ENCODE data around the gene MUC4. TPM values are rescaled to one million over a fixed set of nuclear protein-coding genes. Genes with fewer than 3 reads are reported as not detected.
"Not testable (repeated sequence)": the region's sequence is repeated elsewhere in the genome, so short reads cannot be mapped to it uniquely, and the experiment has no call there.

The MUC4 gene
- polyA plus RNA-seq, 1 donor, result 0.53 TPM

DNA sequence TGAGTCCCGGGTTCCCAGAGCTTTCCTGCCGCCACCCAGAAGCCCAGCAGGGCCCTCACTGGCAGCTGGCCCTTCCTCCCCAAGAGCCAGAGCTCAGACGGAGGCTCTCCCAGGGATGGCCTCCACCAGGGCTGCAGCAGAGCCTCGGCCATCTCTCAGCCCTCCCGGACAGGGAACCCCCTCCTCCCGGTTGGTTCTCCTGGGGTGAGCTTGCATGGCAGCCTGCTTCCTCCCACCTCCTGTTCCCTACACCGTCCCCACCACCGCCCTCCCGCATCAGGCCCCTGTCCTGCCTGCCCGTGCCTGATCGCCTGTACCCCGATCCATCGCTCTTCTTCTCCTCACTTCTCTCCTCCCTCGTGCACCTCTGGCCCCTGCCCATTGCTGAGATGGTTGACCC lies 24.1 kb upstream of the MUC4 start:
- no peak for DNase-seq (ENCODE audit: low read depth)

DNA sequence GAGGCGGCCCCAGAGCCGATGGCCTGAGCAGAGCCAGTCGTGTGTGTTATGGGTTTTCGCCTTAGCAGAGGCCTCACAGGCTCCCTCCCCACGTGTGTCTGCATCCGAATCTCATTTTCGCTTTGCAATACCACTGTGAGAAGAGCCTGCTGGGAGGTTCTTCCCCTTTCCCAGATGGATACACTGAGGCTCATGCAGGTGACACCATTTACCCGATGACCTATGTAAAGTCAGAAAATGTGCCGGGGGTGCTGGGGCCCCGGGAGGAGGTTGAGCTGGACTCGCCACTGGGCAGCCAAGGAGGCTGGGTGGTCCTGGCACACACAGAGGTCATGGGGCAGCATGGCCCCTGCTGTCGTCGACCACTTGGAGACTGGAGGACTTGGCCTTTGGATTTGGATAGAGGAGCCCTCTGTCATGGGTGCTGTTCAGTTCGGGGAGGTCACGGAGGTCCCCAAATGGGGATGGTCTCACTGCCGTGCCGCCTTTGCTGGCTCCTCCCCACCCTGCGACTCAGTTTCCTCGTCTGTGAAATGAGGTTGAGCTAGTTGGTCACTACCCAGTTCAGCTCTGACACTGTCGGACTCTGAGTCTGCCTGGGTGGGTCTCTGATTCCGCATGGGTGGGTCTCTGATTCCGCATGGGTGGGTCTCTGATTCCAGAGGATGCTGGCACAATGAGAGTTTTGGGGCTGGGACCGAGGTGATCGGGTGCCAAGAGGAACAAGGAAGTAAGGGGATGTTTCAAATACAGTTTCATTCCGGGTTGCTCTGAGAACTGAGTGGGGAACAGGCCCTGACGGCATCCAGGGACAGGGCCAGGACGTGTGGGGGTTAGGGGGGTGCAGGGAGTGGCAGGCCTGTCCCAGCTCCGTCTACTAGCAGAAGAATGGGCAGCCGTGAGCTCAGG lies 23.2 kb upstream of the MUC4 start:
- DNase-seq (ENCODE audit: low read depth), result no peak

DNA sequence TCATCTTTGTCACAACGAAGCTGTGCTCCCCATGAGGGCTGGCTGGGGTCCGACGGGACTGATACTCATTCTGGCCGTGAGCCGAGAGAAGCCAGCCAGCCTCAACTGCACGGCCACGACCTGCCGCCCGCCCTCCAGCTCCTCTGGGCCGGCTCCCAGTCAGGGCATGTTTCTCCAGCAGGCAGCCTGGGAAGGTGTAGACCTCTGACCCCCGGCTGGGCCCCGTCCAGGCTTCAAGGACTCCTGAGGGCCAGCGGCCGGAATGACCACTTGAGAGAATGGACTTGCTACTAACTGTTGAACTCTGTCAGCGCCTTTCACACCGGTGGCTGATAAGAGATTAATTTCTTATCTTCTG lies 18.1 kb upstream of the MUC4 start:
- DNase-seq (ENCODE audit: low read depth), result no peak

DNA sequence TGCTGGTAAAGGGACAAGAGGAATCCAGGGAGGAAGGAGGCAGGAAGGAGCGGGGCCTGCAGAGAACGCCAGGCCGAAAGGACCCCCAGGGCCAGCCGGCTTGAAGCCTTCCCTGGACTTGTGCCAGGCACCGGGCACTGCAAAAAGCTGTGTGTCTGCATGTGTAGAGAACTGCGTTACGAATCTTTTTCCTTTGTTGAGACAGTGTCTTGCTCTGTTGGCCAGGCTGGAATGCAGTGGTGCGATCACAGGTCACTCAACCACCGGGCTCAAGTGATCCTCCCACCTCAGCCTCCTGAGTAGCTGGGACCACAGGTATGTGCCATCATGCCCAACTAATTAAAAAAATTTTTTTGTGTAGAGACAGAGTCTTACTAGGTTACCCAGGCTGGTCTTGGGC lies 17.0 kb upstream of the MUC4 start:
- DNase-seq (ENCODE audit: low read depth), result no peak

DNA sequence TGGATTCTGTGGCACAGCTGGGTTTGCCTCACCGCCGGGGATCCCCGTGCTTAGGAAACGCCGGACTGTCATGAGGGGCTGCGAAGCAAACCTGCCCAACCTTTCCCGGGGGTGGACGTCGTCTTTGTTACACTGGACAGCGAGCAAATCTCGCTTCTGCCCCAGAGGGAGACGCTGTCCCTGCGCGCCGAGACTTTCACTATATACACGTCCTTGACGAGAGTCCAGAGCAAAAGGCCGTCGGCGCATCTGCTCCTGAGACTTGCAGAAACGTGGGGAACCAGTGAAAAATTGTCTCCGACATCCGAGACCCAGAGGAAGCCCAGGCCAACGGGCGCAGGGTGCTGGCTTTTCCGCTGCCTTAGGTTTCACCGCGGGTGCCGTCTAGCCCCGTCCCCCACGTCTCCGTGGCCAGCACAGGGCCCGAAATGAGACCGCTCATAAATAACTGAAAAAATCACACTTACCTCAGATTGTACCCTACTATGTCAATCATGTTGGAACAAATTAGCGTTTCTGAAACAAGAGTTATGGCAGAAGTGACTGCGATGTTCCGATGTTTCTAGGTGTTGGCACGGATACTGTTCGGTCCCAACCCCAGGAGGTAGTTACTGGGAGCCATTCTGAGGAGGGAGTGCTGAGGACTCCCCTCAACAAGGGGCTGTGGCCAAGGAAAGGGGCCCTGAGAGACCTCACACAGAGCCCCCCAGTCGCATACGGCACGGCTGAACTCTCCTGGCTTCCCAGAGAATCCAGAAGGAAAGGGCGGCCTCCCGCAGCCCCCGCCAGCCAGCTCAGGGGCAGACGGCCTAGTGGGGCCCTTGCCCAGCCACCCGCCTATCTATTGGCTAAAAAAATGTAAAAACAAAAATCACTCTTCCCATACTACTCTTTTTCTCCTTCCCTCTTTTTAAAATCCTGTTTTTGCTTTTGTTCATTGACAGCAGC lies 14.4 kb upstream of the MUC4 start:
- DNase-seq (ENCODE audit: low read depth), result no peak

DNA sequence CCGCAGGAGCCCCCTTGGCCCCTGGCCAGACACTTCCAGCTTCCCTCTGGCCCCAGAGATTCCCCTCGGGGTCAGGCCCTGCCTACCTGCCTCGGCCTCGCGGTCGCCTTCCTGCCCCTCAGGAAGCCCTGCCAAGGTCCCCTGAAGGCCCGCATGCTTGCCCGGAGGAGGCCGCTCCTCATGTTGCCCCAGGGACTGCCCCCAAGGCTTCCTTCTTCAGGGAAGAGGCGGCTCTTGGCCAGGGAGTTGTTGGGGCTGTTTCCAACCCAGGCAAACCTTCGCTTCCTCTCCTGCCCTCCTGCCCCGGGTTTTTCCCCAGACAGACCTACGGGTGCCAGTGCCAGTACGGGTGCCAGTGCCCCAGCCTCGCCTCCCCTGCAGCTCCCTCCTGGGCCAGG lies 13.5 kb upstream of the MUC4 start:
- DNase-seq (ENCODE audit: low read depth), result no peak

DNA sequence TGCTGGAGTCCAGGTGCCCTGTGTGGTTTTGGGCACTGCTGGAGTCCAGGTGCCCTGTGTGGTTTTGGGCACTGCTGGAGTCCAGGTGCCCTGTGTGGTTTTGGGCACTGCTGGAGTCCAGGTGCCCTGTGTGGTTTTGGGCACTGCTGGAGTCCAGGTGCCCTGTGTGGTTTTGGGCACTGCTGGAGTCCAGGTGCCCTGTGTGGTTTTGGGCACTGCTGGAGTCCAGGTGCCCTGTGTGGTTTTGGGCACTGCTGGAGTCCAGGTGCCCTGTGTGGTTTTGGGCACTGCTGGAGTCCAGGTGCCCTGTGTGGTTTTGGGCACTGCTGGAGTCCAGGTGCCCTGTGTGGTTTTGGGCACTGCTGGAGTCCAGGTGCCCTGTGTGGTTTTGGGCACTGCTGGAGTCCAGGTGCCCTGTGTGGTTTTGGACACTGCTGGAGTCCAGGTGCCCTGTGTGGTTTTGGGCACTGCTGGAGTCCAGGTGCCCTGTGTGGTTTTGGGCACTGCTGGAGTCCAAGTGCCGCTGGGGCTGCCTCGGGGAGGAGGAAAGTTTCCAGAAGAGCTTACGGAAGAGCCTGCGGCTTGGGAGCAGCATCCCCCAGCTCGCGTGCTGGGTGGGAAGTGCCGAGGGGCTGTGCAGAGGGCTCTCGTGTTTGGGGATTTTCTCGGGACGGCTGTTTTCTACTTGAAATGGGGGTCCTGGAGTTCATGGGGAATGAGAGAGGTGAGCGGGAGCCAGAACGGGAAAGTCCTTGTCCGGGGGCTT lies 12.9 kb upstream of the MUC4 start:
- not testable (repeated sequence) for DNase-seq (ENCODE audit: low read depth)

DNA sequence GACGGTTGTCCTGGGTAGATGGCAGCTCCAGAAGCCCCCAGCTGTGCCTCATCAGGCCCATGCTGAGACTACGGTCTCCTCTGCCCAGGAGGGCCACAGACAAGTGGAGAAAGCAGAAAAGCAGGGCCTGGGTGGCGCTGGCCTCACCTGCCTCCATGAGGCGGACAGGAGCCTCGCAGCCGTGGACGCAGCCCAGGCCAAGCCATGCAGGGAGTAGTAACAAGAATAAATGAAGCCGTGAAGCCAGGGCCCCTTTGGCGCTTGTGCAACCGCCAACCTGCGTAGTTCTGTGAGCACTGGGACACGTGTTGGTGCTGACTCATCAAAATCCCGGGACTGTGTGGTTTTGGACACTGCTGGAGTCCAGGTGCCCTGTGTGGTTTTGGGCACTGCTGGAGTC lies 12.3 kb upstream of the MUC4 start:
- no peak for DNase-seq (ENCODE audit: low read depth)

DNA sequence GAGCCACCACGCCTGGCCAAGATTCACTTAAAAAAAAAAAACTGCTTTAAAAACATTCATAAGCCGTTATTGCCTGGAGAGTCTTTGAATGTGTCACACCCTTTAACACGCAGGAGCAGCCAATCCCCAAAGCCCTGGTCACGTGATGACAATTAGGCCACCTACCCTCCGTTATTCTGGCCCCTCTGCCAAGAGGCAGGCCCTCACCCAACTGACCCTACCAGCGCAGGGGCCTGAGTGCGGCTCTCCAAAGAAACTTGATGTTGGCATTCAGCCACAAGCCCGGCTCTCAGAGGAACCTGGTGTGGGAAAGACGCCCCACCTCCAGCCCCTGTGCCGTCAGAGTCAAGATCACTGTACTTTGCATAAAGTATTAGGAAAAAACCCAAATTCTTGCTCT lies 11.6 kb upstream of the MUC4 start:
- no peak for DNase-seq (ENCODE audit: low read depth)

DNA sequence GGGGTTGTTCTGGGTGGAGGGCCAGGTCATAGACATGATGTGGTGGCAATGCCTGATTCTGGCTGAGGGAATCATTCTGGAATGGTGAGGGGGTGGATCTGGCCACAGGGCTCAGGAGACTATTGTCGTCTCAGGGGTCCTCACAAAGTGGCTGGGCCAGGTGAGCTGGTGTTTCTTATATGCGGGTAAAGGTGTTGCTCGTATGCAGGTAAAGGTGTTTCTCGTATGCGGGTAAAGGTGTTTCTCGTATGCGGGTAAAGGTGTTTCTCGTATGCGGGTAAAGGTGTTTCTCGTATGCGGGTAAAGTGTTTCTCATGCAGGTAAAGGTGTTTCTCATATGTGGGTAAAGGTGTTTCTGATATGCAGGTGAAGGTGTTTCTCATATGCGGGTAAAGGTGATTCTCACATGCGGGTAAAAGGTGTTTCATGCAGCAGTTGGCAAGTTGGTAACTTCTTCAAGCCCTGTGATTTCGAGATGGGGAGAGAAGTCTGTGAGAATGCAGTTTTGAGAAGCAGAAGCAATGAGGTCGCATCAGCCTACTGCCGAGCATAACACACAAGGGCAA lies 10.5 kb upstream of the MUC4 start:
- no peak for DNase-seq (ENCODE audit: low read depth)

DNA sequence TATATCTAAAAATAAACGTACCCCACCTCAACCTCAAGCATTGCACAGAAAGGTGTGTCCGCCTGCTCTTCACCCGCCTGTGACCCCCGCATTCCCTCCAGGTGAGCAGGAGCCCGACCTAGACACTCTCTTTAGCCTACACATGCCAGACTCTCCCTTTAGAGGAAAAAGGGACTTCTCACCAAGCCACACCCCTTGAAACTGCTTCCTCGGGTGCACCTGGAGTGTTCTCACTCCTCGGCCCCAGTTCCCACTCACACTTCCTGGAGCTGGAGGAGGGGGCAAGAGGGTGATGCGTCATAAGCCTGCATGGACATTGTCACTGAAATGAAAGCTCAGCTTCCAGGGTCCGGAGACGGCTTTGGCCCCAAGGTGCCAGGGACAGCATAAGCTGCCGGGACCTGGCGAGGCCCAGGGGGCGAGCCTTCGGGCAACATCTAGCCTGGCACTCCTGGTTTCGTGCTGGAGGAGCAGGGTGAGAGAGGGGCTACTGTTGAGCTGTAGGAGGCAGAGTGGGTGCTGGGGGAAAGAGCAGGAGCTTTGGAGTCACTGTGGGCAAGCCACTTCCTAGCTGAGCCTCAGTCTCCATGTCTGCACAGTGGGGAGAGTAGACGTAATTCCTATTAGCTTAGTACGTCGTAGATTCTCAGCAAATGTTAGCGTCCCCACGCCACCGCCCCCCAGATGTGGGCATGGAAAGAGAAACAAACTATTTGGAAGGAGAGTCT lies 9.8 kb upstream of the MUC4 start:
- no peak for DNase-seq (ENCODE audit: low read depth)

DNA sequence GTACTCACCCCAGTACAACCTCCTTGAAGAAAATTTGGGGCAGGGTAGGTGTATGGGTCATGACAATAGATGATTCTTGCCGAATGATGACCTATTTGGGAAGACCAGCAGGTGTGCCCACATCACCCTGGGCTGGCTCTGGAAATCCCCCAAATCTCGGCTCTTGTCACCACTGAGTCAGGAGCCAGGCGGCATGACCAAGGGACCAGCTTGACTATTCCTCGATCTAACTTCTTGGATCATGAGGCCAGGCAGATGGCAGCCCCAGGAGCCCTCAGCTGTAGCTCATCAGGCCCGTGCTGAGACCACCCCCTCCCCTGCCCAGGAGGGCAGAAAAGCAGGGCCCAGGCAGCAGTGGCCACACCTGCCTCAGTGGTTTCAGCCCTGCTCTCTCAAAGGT lies 9.2 kb upstream of the MUC4 start:
- DNase-seq (ENCODE audit: low read depth), result no peak

DNA sequence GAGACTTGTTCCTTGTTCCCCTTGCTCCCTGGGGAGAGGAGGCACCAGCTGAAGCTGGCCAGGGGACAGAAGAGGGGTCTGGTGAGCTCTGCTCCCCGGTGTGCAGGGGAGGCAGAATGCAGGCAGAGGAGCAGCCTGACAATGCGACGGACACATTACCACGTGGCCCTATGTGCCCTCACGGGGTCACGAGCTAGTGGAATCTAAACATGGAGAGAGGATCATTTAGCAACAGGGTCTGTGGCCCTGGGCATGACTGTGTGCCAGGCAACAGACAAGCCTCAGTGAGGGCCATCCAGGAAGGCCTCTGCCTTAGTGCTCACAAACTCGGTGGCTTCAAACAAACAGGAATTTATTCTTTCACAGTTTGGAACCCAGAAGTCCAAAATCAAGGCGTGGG lies 8.5 kb upstream of the MUC4 start:
- no peak for DNase-seq (ENCODE audit: low read depth)

DNA sequence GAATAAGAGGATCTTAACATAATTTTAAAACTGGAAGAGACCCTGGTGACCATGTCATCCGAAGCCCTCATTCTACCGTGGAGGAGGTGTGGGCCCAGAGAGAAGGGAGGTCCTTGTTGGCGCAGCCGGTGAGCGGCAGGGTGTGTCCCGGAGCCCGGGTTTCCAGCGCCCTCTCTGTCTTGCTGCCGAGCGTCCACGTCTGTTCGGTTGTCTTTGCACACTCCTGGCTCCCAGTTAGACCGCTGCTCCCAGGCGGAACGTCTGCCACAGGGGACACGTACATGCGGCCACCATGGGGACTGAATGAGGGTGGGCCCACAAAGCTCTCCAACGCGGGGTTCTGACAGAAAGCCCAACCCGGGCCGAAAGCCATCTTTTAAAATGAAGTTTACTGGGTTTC lies 6.6 kb upstream of the MUC4 start:
- no peak for DNase-seq (ENCODE audit: low read depth)

DNA sequence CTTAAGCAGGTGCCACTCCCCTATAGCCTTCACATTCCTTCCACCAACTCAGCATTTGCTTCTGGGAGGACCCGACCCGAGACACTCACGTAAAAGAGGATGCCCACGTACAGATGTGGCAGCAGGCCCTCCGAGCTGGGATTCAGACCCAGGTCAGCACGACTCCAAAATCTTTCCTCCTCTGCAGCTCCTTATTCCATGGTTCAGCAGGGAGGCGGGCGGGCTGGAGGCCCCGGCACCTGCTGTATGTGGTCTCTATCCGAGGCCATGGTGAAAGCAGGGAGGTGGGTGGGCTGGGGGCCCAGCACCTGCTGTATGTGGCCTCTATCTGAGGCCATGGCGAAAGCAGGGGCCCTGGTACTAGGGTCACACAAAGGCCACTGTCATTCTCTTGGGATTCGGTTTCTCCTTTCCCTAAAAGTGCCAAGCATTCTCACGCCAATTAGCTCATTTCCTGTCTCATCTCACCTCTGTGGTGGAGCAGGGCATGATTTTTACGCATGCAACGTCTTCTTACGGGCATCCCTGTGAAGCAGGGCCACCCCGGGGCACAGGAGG lies 5.9 kb upstream of the MUC4 start:
- DNase-seq (ENCODE audit: low read depth), result no peak

DNA sequence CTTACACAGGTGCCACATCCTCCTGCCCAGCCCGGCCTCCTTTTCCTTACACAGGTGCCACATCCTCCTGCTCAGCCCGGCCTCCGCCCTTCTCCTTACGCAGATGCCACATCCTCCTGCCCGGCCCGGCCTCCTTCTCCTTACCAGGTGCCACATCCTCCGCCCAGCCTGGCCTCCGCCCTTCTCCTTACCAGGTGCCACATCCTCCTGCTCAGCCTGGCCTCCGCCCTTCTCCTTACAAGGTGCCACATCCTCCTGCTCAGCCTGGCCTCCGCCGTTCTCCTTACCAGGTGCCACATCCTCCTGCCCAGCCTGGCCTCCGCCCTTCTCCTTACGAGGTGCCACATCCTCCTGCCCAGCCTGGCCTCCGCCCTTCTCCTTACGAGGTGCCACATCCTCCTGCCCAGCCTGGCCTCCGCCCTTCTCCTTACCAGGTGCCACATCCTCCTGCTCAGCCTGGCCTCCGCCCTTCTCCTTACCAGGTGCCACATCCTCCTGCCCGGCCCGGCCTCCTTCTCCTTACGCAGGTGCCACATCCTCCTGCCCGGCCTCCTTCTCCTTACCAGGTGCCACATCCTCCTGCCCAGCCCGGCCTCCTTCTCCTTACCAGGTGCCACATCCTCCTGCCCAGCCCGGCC lies 4.7 kb upstream of the MUC4 start:
- DNase-seq (ENCODE audit: low read depth), result not testable (repeated sequence)

DNA sequence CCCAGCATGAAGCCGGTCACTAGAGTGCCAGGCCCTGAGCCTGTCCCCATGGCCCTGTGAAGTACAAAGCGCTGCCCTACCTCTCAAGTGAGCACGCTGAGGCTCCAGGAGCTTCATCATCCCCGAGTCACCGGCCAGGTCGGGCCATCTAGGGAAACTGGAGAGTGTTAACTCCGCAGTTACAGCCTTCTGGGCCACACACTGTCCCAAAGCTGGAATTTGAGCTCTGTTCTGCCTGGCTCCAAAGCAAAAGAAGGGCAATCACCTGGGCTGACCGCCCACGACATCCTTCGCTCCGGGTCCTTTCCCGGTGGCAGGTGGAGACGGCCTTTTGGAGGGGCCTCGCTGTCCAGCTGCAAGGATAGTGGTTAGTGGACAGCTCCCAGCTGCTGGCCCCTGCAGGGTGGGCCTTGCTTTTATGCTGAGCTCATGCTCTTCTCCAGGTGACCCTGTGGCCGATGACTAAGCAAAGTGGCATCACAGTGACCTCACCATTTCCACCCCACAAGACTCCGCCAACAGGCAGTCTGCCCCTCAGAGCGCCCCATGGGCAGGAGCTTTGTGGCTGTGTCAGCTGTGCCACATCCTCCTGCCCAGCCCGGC lies 3.5 kb upstream of the MUC4 start:
- no peak for DNase-seq (ENCODE audit: low read depth)

DNA sequence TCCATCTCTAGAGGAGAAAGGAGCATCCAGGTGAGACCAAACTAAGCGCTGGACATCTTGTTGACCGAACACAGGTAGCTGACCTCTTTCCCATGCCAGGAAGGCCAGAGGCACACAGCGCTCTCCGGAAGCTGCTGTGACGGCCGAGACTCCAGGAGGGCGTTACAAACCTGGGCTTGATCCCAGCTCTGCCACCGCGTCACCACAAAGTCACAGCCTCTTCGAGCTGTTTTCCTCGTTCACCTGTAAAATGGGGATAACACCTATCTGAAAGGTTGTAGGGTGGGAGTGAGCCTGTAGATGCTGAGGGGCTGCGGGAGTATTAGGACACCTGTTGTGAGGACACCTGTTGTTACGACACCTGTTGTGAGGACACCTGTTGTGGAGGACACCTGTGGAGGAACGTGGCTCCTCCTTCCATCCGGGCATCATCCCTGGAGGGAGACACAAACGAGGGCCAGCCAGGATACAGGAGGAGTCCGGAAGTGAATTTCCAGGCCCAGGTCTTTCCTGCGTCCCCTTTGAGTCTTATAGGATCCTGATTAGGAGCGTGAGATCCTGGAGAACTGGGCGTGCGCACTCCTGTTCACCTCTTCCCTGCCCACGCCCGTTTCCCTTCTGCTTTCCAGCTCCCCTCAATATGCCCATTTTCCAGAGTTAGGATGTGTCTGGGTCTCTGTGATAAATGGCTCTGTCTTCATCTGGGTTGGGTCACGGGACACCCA lies 2.3 kb upstream of the MUC4 start:
- DNase-seq (ENCODE audit: low read depth), result no peak

DNA sequence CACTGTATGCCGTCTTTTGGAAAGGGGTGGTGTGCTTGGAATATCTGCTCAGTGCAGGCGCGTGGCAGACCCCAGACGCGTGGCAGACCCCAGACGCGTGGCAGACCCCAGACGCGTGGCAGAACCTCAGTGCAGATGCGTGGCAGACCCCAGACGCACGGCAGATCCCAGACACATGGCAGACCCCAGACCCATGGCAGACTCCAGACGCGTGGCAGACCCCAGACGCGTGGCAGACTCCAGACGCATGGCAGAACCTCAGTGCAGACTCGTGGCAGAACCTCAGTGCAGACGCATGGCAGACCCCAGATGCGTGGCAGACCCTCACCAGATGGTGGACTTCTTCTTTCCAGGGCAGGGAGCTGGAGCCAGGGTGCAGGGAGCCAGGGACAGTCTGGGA lies 637 bp upstream of the MUC4 start:
- DNase-seq (ENCODE audit: low read depth), result no peak
